LNCaP clone FGC (cell line): ENCODE results near the gene POU4F1.

Experiments used
- DNase-seq: peaks from one replicate; pipeline ENCODE4 v3.0.0-alpha.2; 2011; ENCODE audit warnings: low read depth
- H3K4me3 ChIP-seq: 2 replicates; pipeline ENCODE4 v1.5.1; 2011; ENCODE audit warnings: mild to moderate bottlenecking, low read depth, low read length, control low read depth
- CTCF ChIP-seq: IDR thresholded peaks from 2 replicates; pipeline ENCODE4 v1.5.1; 2012; ENCODE audit warnings: mild to moderate bottlenecking; ENCODE audit not compliant: control insufficient read depth, insufficient read depth; ENCODE audit errors: extremely low read depth

Gene POU4F1

GRCh38 chr13:78611040-78611439 is 7.7 kb upstream of the POU4F1 start:
- no peak for DNase-seq
- TF ChIP-seq CTCF = no peak
- H3K4me3 ChIP-seq = no peak overlapping the region

GRCh38 chr13:78610381-78610883 is 7.1 kb upstream of the POU4F1 start:
- no peak for TF ChIP-seq CTCF
- peak; percentile 19 for DNase-seq
- H3K4me3 ChIP-seq = no peak overlapping the region

GRCh38 chr13:78609464-78610205 is 6.3 kb upstream of the POU4F1 start:
- H3K4me3 ChIP-seq = peak overlapping the region; percentile 32; the same call in 1 of the 2 replicates
- no peak for DNase-seq
- TF ChIP-seq CTCF = no peak

- no peak for DNase-seq
- no peak for TF ChIP-seq CTCF
- H3K4me3 ChIP-seq = peak overlapping the region; percentile 32
These were observed 5.5 kb upstream of the POU4F1 start for GRCh38 chr13:78608688-78609463.

- no peak for TF ChIP-seq CTCF
- H3K4me3 ChIP-seq = no peak overlapping the region
- no peak for DNase-seq
These were observed 4.9 kb upstream of the POU4F1 start for GRCh38 chr13:78608252-78608687.

- no peak for DNase-seq
- no peak overlapping the region for H3K4me3 ChIP-seq
- TF ChIP-seq CTCF = no peak
These were observed 4.3 kb upstream of the POU4F1 start for GRCh38 chr13:78607409-78608251.
